Measurements from ENCODE around the gene OXTR.

The OXTR gene

GRCh38 chr3:8775181-8775580, 5.8 kb upstream of the OXTR start:
- POLR2A ChIA-PET, result no interaction called here
- peak; percentile 1 for DNase-seq (ENCODE audit: extremely low spot score)
- TF ChIP-seq CTCF (IDR thresholded peaks at IDR 0.05; ENCODE audit: control extremely low read depth, extremely low read depth, low read depth, missing control alignments), result no peak
- CTCF ChIA-PET, result interaction anchor here (1.3 kb wide), 1 partner anchor 20 kb away, joined by 5 read pairs; no protein-coding TSS in a partner anchor

- TF ChIP-seq CTCF (IDR thresholded peaks at IDR 0.05; ENCODE audit: control extremely low read depth, extremely low read depth, low read depth, missing control alignments), result no peak
- POLR2A ChIA-PET, result no interaction called here
- no peak for DNase-seq (ENCODE audit: extremely low spot score)
- CTCF ChIA-PET, result interaction anchor here (0.8 to 1.2 kb wide), 2 partner anchors 175 to 528 kb away, joined by 3 read pairs; no protein-coding TSS in a partner anchor
Measured at GRCh38 chr3:8773941-8774542, 4.6 kb upstream of the OXTR start.

DNA sequence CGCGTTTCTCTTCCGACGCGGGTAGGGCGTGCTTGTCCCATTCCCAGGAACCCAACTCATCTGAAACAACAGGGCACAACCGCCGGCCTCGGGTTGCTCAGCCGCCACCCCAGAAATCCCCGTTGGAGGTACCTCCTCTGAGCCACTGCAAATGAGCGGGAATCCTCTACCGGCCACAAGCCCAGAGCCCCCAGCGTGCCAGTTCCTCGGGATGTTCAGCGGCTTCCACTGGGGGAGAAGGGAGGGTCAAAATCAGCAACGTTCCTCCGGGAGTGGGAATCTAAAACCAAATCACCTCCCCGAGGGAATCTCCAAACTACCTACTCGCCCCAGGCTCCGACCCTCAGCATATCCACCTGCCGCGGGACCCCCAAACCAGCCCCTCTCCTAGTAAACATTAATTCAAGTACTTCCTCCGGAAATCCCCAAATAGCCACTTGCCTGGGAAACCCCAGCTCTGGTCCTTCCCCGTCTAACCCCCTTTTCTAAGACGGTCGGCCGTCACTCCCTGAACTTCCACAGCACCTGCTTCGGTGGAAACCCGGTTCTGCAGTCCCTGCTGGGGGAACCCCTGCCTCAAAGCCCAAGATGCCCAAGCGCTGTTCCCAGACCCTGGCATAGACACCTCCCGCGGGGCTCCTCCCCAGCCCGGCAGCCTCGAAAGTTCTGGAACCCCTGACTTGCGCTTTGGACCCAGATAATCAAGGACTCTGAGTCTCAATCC, 887 bp downstream of the OXTR start:
- POLR2A ChIA-PET, result no interaction called here

DNA sequence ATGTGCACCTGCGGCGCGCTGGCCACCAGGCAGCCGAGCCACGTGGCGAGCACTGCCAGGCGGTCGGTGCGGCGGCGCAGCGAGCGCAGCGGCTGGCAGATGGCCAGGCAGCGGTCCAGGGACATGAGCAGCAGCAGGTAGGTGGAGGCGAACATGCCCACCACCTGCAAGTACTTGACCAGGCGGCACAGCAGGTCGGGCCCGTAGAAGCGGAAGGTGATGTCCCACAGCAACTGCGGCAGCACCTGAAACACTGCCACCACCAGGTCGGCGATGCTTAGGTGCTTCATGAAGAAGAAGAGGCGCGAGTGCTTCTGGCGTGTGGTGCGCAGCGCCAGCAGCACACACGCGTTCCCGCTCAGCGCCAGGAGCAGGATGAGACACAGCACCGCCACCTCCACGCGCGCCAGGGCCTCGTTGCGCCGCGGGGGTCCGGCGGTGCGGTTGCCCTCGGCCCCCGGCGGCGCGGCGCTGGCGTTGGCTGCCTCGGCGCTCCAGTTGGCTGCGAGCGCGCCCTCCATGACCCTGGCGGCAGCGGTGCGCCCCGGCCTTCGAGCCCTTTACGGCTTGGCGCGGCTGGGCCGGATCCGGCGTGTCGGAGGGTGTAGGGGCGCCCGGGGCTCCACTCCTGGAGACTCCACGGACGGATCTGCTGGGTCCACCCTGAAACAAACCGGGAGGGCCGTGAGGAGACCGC, 1.6 kb downstream of the OXTR start:
- peak; percentile 71 for DNase-seq (ENCODE audit: extremely low spot score)
- TF ChIP-seq CTCF (IDR thresholded peaks at IDR 0.05; ENCODE audit: control extremely low read depth, extremely low read depth, low read depth, missing control alignments), result peak; percentile 36
- POLR2A ChIA-PET, result no interaction called here
- CTCF ChIA-PET, result interaction anchor here (0.6 to 3.6 kb wide), 12 partner anchors 8 to 535 kb away, joined by 3 to 49 read pairs (median 9); no protein-coding TSS in a partner anchor

More for the DNA sequence above, 887 bp downstream of the OXTR start:
- CTCF ChIA-PET, result interaction anchor here (0.6 to 3.6 kb wide), 35 partner anchors 9 to 536 kb away, joined by 3 to 49 read pairs (median 6); no protein-coding TSS in a partner anchor
- no peak for TF ChIP-seq CTCF (IDR thresholded peaks at IDR 0.05; ENCODE audit: control extremely low read depth, extremely low read depth, low read depth, missing control alignments)
- peak; percentile 73 for DNase-seq (ENCODE audit: extremely low spot score)

DNA sequence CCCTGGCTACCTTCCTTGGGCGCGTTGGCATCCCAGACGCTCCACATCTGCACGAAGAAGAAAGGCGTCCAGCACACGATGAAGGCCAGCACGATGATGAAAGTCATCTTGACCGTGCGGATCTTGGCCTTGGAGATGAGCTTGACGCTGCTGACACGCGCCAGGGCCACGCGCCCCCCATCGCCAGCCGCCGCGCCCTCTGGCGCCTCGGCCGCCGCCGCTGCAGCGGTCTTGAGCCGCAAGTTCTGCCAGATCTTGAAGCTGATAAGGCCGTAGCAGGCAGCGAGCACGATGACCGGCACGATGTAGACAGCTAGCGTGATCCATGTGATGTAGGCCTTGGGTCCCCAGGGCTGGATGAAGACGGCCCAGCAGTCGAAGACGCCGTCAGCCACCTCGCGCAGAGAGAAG, 2.2 kb downstream of the OXTR start:
- ChIA-PET POLR2A (no interaction called here), CTCF (interaction anchor here (0.8 to 2.4 kb wide), 2 partner anchors 8 to 12 kb away, joined by 4 to 9 read pairs; no protein-coding TSS in a partner anchor)
- TF ChIP-seq CTCF (IDR thresholded peaks at IDR 0.05; ENCODE audit: control extremely low read depth, extremely low read depth, low read depth, missing control alignments), result no peak
- DNase-seq (ENCODE audit: extremely low spot score), result no peak

- ChIA-PET POLR2A (no interaction called here), CTCF (interaction anchor here (1.0 to 2.4 kb wide), 5 partner anchors 11 to 221 kb away, joined by 3 to 9 read pairs (median 4); no protein-coding TSS in a partner anchor)
- TF ChIP-seq CTCF (IDR thresholded peaks at IDR 0.05; ENCODE audit: control extremely low read depth, extremely low read depth, low read depth, missing control alignments), result no peak
- no peak for DNase-seq (ENCODE audit: extremely low spot score)
Measured at GRCh38 chr3:8766148-8766547, 3.3 kb downstream of the OXTR start.
